ENCODE measurements around the gene SPTB. TPM values are rescaled to one million over a fixed set of nuclear protein-coding genes. Genes with fewer than 3 reads are reported as not detected.

SPTB gene
- polyA plus RNA-seq, 3 donors: 15.5 to 18.8 (median 16.2) TPM

DNA sequence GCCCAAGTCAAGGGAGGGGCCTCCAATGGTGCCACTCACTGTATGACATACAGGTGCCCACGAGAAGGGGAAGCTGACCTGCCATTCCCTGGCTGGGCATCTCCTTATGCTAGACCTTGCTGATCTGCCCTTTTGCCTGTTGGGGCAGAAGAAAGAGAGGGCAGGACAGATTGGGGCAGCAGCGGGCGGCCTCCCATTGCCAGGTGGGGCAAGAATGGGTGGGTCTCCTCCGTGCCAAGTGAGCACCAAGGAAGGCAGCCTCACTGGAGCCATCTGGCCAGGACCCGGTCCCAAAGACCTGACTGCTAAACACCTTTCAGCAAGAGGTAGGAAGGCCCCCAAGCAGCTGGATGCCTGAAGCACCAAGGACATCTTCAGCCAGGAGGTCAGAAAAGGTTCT lies 125.0 kb downstream of the SPTB start:
- DNase-seq: no peak

DNA sequence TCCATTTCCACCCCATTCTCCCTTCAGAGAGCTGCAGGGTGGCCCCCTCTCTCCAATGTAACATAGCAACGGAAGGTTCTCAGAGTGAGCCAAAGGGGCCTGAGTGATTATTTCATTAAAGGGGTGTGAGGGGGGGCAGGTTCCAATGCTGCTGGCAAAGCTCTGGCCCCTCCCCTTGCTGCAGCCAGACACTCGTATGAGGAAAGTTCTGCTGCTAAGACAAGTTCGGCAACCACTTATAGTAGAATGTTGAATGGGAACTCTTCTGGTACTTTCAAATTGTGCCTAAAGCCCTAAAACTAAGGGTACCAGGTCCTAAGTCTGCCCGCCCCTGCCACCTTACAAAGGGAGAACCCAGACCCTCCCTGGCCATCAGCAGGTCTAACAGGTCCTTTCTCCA lies 125.7 kb downstream of the SPTB start:
- DNase-seq: no peak

DNA sequence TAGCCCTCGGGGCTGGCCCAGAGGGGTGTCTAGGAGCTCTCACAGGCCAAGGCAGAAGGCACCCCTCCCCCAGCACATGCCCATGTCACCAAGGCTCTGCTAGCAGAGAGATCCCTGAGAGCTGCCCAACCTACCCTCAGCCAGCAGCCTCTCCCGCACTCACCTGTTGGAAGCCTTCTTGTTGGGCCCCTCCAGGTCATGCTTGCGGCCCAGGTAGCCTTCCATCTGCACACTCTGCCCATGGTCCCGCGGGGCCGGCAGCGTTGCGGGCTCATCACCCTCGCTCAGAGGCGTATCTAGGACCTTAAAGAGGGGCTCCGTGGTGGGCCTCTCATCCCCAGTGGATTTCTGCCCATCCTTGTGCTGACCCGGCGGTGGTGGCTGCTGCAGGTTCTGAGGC lies 126.3 kb downstream of the SPTB start:
- no peak for DNase-seq

DNA sequence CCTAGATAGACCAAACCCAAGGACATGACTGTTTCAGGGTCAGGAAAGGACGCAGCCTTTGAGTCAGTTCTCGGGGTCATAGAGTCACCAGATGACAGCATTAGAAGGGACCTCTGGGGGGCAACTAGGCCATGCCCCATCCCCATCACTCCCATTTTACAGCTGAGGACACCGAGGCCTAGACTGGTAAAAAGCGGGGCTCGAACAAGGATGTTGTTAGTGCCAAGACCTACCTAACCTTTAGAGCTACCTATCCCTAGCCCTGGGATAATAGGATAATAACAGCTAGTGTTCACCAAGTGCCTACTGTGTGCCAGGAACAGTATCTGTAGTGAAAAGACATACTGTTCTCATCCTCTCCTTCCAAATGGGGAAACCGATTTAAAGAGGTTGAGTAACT lies 126.8 kb downstream of the SPTB start:
- no peak for DNase-seq

DNA sequence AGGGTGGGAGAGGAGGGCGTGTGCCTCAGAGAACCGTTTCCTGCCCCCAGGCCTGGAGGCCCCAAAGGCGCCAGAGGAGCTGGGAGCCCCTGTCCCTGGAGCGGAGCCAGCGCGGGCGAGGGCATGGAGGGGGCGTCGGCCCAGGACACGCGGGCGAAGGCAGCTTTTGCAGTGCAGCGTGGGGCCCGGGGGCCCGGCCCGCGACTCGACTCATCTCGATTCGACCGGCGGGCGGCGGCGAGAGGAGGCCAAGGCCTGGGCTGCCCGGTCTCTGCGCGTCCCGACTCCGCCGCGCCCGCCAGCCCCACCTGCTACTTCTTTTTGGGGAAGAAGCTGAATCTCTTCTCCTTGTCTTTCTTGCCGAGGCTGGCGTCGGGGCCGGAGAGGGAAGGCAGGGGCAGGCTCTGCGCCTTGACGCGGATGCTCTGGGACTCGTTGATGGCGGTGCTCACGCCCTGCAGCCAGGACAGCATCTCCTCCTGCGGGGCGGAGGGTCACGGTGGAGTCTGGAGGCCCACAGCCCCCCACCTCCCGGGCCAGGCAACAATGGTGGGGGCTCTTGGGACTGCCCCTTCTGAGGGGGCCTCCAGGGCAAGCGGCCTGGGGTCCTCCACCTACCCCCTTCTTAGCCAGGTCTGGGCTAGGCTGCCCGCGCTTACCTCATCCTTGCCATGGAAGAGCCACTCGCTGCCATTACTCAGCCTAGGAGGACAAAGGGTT lies 130.6 kb downstream of the SPTB start:
- DNase-seq: no peak

DNA sequence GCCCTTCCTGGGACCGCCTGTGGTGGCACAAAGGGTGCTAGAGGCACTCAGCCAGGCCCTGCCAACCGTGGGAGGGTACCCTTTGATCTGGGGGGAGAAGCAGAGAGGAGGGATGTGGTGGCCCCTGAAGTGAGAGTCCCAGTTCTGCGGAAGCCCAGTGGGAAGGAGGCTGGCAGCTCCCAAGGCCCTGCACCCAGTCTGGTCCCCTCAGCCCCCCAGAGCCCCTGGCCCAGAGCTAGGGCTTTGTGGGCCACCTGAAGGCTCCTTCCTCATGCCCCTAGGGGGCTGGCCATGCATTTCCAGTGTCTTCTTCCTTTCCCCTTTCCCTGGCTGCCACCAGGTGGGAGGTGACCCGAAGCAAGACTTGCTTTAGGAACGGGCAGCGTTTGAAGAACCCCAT lies 131.2 kb downstream of the SPTB start:
- no peak for DNase-seq

DNA sequence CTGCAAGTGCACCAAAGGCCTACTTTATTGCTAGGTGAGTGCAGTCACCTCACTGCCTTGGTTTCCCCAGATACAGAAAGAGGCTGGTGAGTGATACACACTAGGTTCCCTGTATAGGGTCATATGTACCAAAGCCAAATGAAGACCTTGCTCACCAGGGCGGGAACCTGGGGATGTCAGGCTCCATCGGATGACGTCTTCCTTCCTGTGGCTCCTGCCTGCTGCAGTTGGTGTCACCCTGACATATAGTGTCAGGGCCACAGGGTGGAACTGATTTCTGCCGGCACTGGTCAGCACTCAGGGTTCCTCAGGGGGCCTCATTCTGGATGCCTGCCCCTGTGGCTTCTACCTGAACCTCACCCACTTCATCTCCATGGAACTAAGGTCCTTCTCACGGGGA lies 132.4 kb downstream of the SPTB start:
- DNase-seq: no peak

DNA sequence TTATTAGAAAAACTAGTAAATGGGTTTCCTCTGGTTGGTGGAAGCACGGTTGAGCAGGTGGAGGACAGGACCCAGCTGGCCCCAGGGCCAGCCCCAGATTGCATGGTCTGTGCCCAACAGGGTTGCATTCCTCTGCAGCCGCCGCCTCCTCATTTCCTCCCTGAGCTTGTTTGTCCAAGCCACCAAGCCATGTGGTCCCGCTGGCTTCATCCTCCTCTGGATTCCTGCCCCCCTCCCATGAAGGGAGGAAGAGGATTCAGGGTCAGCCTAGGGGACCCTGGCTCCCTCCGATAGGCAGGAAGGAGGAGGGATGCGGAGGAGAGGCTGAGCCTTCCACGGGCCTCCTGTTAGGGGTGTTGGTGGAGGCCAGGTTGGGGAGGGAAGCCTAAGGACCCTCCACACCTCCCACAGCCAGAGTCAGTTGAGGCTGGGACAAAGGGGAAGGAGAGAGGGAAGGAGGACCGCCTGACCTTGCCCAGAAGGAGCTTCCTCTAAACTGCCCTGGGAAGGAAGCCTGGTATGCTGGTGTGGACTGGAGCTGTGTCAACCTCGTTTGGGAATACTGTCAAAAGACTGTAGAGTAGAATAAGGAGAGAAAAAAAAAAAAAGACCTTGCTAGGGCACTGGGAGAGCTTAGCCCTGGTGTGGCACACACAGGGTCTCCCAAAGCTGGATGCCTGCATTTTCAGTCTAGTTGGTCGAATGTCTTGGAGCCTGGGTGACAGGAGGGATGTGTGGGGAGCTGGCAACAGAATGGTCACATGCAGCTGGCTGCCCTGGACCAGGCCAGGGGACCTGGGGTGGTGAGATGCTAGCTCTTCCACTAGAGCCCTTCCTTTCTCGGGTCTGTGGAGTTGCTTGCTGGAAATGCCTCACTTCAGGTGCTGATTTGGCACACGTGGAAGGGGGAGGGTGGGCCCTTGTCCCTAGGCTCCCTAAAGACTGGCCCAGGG lies 133.1 kb downstream of the SPTB start:
- no peak for DNase-seq

DNA sequence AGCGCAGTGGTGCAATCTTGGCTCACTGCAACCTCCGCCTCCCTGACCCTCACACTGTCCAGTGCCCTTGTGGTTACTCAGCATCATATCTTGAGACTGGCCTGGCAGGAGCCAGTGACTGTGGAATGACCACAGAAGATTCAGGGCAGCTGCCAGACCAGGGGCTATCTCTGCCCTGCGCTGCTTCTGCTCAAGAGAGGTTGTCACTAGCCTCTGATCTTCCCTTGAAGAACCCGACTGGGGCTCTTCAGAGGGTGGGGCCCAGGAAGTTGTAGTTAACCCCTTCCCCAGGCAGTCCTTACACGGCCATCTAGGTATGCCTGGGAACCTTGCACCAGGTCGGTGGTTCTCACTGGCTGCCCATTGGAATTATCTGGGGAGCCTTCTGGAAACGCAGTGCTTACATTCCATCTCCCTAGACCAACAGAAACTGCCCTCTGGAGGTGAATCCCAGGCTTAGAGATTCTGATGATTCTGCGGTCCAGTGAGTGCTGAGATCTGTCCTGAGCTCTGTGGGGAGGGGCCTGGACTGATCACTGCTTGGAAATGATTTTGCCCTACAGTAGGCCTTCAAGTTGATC lies 134.1 kb downstream of the SPTB start:
- no peak for DNase-seq

DNA sequence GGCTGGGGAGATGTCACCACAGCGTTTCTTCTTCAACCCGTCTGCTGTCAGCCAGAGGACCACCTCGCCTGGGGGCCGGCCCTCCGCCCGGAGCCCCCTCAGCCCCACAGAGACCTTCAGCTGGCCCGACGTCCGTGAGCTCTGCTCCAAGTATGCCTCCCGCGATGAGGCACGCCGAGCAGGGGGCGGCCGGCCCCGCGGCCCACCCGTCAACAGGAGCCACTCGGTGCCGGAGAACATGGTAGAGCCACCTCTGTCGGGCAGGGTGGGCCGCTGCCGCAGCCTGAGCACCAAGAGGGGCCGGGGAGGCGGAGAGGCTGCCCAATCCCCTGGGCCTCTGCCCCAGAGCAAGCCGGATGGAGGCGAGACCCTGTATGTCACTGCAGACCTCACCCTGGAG lies 136.6 kb downstream of the SPTB start:
- DNase-seq: no peak

DNA sequence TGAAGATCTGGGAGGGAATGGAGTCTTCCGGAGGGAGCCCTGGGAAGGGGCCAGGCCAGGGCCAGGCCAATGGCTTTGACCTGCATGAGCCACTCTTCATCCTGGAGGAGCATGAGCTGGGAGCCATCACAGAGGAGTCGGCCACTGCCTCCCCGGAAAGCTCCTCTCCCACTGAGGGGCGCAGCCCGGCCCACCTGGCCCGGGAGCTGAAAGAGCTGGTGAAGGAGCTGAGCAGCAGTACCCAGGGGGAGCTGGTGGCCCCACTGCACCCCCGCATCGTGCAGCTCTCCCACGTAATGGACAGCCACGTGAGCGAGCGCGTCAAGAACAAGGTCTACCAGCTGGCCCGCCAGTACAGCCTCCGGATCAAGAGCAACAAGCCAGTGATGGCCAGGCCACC lies 137.7 kb downstream of the SPTB start:
- no peak for DNase-seq

DNA sequence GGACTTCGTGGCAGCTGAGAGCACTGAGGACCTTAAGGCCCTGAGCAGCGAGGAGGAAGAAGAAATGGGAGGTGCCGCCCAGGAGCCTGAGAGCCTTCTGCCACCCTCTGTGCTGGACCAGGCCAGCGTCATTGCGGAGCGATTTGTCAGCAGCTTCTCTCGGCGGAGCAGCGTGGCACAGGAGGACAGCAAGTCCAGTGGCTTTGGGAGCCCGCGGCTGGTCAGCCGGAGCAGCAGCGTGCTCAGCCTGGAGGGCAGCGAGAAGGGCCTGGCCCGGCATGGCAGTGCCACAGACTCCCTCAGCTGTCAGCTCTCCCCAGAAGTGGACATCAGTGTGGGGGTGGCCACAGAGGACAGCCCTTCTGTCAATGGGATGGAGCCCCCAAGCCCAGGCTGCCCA lies 138.5 kb downstream of the SPTB start:
- no peak for DNase-seq

DNA sequence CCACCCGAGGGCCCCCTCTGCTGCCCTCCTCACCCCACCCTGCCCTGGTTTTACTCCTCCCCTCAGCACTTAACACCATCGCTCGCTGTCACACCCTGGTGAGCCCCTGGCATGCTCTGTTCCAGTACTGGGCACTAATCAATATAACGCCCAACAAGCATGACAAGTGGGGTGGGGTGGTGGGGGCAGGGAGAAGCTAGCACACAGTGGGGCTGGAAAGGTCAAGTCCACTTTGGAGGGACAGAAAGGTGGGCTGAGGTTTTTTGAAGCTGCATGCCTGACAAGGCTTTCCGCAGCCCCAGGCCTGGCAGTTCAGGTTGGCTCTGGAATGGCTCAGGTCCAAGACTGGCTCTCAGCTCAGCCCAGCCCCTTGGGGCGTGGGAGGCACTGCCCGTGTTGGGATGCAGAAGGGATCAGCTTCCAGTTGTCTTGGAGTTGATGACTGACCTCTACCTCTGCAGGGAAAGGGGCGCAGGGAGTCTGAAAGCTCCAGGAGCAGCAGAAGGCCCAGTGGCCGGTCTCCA lies 141.4 kb downstream of the SPTB start:
- DNase-seq: no peak

DNA sequence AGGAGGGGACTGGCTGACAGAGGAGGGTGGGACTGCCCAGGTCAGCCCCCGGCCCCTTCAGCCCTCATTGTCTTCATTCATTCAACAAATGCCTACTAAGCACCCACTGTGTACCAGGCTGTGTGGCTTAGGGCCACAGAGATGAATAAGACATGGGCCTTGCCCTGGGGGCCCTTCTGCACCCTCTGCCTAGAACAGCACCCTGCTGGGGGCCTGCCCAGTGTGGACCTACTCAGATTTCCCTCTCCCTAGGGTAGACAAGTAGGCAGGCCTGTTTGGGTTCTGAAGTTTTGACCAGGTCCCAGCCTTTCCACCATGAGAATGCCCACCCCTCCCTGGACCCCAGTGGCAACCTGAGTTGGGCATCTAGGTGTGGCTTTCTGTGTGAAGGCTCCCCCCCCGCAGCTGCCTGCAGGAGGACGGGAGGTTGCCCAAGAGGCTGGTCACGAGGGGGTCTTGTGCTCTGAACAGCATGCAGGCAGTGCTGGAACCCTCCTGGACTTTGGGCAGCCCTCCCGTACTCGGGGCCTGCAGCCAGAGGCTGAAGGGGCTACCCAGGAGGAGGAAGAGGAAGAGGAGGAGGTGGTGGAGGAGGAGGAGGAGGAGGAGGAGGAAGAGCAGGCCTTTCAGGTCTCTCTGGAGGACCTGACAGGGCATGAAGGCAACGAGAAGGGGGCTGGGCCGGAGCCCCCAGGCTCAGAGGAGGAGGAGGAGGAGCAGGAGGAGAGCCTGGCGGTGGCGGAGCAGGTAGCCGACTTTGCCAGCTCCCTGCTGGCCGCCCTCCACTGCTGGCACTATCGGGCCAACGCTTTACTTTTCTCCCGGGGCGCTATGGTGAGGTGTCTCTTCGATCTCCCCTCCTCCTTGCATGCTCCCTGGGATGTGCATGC lies 142.1 kb downstream of the SPTB start:
- DNase-seq: no peak

DNA sequence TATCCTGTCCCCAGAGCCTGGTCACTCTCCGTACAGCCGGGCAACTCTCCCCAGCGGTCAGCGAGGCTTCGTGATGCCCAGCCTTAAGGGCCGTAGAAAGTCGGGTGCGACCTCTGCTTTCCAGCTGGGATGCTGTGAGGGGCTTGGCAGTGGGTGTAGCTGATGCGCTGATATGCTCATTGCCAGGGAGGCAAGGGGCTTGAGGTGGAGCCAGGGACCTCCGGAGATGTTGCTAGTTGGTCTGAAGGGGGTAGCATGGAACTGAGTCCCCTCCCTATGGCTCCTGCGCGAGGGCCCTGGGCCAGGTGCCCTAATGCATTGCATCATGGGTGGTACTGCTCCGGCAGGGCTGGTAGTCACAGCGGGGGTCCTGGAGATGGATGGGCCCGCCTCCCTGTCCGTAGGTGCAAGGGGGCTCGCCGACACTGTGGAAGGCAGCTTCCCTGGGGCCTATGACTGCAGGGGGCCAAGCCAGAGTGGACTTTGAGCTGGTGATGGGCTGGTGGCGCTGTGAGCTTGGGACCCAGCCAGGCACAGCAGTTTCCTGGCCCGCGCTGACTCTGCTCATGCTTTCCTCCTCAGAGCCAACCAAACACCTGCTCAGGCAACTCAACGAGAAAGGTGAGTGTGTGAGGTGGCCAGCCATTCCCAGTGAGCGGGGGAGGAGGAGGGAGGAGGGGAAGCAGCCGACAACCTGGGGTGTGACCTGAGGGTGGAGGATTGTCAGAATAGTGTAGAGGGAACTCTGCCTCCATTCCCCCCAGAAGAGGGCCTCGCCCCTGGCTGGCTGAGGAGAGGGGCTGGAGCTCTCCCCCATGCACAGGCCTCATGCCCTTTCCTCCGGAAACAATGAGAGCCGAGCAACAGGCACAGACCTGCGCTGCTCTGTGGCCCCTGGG lies 143.2 kb downstream of the SPTB start:
- DNase-seq: no peak

DNA sequence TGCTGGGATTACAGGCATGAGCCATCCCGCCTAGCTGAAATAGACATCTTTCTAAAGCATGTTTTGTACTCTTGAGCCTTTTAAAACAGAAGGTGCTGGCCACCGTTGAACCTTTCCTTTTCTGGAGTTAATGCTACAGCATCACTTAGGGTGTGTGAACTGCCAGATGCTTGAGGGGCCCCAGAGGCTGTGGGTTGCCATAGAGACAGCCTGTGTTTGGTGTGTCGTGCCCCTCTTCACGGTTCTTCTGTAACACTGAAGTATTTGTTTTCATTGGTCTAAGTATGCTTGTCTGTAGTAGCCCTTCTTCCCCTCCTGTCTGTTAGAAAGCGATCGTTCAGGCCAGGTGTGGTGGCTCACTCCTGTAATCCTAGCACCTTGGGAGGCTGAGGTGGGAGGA lies 144.7 kb downstream of the SPTB start:
- DNase-seq: no peak

DNA sequence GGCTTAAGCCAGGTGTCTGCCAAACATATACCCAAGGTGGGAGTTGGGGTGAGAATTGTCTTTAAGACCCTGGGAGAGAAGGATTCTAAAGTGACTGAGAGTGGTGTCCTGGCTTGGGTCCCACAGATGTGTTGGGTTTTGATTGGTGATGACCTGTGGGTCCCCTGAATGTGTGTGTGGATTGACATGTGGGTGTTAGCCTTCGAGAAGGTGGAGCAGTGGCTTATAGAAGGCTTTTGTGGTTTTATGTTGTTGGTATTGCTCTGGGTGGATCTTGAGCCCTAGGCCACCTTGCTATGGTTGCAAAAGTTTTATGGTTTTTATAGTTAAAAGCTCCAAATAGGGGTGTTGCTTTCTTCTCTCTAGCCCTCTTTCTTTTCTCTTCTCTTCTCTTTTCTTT lies 145.8 kb downstream of the SPTB start:
- no peak for DNase-seq

DNA sequence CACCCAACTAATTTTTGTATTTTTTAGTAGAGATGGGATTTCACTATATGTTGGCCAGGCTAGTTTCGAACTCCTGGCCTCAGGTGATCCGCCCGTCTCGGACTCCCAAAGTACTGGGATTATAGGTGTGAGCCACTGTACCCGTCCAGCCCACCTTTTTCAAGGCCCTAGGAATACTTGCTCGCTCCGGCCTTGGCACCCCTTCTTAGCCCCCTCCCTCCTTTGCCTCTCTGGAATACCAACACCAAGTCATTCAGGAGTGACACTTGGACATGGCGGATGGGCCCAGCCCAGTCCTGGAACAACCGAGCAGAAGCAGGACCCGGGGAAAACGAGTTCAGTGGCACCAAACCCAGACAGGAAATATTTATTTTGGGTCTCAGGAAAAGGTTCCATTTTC lies 146.4 kb downstream of the SPTB start:
- no peak for DNase-seq

DNA sequence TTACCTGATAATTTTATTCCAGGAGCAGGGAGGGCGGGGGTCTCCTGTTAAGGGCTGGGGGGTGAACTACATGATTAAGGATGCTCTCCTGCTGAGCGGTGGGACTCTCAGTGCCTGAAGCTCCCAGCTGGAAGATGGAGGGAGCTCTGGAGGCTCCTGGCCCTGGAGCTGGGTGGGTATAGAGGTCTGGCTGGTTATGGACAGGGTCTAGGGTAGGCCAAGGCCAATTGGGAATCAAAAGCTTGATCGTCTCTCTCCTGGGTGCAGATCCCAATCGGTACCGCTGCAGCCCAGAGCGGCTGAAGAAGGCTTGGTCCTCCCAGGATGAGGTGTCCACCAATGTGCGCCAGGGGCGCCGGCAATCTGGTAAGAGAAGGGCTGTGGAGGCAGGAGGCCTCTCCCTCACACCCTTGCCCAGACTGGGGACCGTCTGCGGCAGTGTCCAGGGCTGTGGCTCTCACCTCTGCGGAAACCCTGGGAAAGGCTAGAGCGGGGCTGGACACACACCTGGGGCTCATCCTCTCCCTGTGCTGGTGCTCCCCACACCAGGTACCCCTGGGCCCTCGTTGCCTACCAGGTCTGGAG lies 147.1 kb downstream of the SPTB start:
- DNase-seq: no peak

DNA sequence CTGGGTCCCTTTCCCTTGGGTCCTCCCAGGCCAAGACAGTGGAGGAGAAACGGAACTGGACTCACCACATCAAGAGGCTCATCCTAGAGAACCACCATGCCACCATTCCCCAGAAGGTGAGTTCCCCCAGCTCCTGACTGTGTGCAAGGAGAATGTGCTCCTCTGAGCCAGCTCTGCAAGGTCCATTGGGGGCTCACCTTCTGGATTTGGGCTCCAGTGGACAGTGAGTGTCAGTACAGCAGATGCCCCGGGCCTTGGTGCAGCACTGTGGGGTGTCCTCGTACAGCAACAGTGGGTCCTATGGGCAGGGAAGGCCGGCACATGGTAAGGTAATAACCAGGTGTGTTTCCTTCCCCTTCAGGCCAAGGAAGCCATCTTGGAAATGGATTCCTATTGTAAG lies 147.6 kb downstream of the SPTB start:
- DNase-seq: no peak
